Measurements from ENCODE around the gene SCAF4.
"Not testable (repeated sequence)": the region's sequence is repeated elsewhere in the genome, so short reads cannot be mapped to it uniquely, and the experiment has no call there.

The SCAF4 gene

DNA sequence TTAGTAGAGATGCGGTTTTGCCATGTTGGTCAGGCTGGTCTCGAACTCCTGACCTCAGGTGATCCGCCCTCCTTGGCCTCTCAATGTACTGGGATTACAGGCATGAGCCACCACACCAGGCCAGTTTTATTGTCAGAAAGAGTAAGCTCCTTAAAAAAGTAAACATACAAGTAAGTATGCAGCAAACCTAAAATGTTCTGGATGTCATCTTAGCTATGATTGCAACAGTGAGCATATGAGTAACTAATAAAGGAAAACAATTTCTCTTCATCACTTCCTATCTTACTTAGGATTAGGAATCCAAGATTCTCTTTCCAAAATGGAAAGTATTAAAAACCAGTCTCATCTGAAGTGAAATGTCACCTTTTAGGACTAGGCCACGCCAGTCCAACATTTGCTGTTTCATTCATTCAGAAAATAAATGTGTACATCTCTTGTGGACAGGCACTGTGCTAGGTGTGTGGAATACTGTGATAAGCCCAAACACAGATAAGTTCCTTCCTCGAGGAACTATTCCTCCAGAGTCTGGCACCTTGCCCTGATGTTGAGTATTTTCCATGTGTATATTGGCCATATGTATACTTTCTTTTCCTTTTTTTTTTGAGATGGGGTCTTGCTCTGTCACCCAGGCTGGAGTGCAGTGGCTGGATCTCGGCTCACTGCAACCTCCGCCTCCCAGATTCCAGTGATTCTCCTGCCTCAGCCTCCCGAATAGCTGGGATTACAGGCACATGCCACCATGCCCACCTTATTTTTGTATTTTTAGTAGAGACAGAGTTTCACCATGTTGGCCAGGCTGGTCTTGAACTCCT, 5.9 kb upstream of the SCAF4 start:
- not testable (repeated sequence) for DNase-seq (ENCODE audit: low read depth in 2 of 2)

DNA sequence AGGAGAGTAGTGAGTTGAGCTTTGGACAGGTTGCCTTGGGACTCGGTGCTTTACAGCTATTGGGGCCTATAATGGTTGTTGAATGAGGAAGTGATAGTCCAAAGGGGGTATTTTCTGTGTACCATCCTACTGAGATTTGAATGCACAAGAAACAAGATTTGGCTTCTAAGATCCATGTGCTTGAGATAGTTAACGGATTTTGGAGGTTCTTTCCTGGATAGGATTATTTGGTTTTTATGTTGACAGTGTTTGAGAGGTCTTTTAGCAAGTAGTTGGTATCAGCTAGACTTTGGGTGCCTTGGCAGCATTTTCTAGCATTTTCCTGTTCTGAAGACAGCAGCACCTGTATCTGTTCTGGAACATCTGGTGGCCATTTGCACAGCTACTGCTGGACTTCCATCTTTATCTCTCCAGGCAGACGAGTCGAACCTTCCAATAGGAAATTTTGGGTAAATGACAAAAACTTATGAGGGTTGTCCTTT, 3.6 kb upstream of the SCAF4 start:
- DNase-seq (ENCODE audit: low read depth in 2 of 2), result no peak

DNA sequence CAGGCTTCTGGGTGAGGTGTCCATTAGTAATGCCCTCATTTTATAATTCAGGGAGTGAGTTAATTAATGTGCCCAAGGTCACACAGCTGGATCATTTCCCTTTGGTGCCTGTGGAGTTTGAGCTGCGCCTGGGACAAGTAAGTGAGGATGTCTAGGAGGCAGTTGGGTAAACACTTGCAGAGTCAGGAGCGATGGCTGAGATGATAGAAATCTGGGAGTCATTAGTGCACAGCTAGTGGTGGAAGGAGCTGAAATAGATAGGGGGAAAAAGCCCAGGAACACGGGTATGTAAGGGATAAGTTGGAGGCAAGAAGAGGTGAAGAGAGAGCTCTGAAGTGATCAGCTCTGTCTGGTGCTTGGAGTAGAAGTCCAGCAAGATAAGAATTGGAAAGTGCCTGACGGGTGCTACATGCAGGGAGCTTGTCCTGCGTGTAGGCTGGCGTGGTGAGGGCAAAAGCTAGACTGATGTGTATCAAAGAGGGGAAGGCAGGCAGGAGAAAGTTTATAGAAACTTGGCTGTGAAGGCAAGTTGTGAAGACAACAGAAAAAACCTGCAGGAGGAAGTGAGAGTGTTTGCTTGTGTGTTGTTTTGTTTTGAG, 1.7 kb upstream of the SCAF4 start:
- no peak for DNase-seq (ENCODE audit: low read depth in 2 of 2)

DNA sequence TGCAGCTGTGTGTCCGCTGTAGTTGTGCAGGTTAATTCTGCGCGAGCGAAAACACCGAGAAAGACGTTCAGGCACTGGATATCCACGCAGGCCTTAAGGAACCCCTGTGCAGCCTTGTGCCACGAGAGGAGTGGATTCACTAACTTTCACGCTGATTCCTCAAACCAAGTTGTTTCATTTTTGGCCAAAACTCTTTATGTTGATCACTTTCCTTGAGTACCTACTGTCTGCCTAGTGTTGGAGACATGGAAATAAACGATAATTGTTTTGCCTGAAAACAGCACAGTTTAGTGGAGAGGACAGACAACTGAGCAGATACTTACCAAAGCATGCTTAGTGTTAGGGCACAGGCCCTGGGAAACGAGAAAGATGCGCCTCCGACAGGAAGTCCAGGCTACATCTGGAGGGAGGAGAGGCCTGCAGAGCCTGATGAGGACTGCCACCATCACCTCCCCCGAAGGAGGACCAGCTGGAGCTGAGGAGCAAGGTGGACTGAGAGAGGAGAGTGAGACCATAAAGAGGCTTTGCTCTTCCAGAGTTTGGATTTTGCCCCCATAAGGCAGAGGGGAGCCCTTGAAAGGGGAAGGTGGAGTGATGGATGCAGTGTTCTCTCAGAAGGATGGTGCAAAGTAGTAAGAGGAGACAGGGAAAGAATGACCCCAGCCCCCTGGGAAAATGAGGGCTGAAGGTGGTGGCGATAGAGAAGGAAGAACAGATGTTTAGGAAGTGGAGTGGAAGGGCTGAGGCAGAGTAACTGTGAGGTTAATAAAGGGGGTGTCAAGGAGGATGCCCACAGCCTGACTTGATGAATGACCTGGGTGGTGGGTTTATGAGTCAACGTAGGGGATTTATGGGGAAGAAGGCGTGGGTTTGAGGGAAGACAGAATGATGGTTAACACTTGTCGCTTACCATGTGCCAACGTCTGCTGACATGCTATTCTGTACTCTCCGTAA, 956 bp upstream of the SCAF4 start:
- no peak for DNase-seq (ENCODE audit: low read depth in 2 of 2)

DNA sequence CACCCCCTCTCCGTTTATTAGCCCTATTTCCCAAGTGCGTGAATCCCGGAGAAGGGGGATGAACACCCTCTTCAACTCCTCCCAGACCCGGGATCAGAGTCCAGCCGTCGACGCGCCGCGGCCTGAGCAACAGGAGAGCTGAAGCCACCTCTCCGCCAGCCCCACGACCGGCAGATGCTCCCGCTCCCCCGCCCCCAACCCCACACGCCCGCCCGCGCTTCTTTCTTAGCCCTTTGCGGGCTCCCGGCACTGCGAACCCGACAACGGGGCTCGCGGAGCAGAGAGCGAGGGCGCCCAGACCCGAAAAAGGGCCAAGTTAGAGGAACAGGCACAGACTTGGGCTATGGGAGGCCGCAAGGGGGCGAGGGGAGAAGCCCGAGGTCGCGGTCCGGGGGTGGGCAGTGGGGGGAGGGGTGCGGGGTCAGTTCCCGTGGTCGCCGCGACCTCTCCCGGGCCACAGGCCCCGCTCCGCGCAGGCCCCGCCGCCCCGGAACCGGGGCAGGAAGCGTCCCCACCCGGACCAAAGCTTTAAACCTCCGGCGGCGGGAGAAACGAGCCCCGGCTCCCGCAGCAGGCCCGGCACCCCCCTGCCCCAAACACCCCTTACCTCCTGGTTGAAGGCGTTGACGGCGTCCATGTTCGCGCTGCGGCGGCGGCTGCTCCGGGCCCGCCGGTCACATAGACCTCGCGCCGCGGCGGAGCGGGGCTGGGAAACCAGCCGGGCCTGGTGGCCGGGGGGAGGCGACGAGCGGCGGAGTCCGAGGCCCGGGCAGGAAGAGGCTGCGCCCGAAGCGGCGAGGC, 662 bp downstream of the SCAF4 start:
- peak; percentile 22 to 26 for DNase-seq (ENCODE audit: low read depth in 2 of 2)

DNA sequence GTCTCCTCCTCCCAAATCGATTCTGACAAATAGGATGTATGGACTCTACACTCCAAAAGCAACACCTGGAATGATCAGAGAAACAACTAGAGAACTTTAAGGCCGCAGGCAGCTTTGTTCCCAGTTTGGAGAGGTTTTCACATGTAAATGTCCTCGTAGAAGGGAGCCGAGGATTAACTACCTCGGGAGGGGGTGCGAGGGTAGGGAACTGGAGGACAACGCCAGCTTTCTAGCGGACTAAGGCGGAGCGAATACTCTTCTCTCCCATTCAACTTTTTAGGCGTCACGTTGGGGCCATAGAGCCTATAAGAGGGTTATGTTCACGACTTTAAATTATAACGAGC, 1.2 kb downstream of the SCAF4 start:
- no peak for DNase-seq (ENCODE audit: low read depth in 2 of 2)

DNA sequence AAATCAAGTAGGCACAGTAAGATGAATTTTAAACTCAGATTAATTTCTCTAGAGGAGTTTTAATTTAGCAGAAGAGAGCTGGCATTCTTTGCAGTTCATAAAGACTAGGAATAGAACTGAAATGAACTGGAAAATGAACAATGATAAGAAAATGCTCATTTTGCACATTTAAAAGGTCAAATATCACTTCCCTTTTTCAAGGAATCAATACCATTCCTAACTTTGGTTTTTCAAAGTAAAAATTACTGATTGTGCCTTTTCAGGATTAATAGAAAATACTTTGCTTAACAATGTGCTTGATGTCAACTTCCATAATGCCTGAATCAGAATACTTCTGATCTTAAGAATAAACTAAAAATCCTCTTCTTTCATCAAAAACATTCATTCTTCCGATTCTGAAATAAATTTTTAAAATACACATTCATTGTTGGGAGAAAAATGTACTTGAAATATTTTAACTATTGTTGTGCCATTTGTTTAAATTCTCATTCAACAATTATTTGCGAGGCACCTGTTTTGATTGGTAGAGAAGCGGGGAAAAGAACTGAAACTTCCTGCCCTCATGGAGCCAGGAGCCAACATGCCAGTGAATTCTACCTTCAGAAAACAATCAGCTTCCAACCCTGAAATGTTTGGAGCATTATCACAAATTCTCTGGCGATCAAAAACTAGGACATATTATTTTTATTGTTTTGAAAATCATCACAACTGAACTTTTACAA, 2.1 kb downstream of the SCAF4 start:
- DNase-seq (ENCODE audit: low read depth in 2 of 2), result no peak

DNA sequence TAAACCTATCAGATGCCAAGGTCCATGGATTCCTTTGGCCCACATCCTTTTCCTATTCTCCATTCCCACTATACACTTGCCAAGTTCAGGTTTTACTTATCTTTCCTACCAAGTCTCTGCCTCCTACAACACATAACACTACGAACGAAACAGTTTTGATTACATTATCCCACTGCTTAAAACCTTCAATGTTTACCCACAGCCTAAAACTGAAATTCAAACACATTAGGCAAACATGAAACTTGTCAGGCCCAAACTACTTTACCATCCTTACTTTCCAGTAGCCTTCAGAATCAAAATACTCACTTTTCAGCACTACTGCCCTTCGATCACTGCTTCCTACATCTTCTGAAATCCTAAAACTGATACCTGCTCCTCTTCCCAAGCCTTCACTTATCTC, 3.0 kb downstream of the SCAF4 start:
- DNase-seq (ENCODE audit: low read depth in 2 of 2), result no peak

DNA sequence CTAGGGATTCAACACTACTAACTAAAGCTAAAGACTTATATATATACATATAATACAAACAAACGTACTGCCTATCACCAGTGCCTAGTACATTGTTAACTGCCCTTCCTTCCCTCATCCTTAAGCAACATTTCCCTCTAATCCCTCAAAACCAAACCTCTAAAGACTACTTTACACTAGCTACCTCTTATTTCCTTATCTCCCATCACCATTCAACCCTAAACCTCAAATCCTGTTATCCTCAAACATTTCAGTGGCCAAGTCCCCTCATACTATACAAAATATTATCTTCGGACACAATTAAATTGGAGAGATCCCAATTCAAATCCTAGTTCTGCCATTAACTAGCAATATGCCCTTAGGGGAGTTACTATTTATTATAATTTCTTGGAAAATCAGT, 3.7 kb downstream of the SCAF4 start:
- DNase-seq (ENCODE audit: low read depth in 2 of 2), result no peak

DNA sequence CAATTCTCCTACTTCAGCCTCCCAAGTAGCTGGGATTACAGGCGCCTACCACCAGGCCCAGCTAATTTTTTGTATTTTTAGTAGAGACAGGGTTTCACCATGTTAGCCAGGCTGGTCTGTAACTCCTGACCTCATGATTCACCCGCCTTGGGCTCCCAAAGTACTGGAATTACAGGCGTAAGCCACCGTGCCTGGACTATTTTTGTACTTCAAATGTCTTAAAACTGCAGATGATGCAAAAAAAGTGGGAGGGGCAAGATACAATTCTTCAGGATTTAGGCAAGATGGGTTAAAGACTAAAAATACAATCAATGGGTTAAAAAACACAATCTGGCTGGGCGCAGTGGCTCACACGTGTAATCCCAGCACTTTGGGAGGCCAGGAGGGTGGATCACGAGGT, 4.7 kb downstream of the SCAF4 start:
- DNase-seq (ENCODE audit: low read depth in 2 of 2), result no peak

DNA sequence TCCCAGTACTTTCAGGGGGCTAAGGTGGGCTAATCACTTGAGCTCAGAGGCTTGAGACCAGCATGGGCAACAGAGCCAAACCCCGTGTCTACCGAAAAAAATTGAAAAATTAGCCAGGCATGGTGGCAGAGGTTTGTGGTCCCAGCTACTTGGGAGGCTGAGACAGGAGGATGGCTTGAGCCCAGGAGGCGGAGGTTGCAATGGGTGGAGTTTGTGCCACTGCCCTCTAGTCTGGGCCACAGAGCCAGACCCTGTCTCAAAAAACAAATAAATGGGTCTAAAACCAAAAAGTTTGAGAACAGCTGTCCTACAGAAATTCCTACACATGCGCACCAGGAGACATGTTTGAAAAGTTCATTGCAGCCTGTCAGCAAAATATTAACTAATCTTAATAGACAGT, 5.5 kb downstream of the SCAF4 start:
- no peak for DNase-seq (ENCODE audit: low read depth in 2 of 2)

DNA sequence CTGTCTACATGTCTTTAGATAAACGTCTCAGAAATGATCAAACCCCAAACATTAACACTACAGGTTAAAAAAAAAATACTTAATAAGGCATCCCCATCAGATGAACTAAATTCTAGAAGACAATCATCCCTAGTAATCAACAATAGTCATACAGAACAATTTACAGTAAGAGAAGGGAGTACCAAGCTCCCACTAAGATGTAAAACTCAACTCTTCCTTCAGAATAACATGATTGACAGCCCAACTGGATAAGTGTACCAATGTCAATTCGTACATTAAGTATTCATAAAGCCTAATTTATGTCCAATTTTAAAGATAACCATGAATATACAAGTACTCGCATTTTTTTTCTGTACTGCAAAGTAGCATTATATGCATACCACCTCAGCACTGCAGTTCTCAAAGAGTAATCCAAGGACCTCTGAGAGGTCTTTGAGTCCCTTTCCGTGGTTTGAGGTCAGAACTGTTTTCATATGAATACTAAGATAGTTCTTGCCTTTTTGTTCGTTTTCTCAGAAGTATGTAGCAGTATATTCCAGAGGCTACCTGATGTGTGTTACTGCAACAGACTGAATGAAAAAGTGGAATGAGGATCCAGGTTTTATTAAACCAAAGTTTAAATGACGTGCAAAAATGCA, 6.6 kb downstream of the SCAF4 start:
- DNase-seq (ENCODE audit: low read depth in 2 of 2), result no peak

DNA sequence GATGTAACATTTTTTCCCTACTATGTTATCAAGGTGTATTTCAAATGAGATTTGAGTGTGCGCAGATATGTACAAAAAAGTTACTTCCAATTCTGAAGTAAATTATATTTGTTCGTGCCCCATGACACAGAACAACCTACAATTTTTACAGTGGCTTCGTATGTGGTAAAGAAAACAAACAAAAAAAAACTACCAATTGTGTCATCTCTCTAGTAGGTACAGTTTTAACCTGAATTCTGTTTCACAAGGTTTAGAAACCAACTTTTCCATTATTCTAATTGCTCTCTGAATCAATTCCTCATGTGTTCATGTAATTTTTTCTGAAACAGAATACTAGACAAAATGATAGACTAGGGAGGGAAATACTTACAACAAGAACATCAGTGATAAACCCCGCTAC, 7.4 kb downstream of the SCAF4 start:
- DNase-seq (ENCODE audit: low read depth in 2 of 2), result no peak

DNA sequence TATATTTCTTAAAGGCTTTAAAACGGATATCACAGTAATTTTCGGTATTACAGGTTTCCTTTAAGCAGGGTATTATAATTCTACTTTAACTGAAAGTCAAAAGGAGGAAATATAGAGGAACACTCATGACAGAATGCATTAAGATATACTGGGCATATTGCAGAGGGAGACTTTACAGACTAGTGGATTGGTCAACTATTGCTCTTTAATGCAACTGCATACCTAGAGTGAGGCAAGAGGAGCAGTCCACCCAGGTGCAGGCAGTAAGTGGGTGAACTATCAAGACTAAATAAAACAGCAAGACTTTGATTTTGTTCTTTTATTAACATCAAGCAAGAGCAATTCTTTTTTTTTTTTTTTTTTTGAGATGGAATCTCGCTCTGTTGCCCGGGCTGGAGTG, 10.5 kb downstream of the SCAF4 start:
- DNase-seq (ENCODE audit: low read depth in 2 of 2), result no peak

DNA sequence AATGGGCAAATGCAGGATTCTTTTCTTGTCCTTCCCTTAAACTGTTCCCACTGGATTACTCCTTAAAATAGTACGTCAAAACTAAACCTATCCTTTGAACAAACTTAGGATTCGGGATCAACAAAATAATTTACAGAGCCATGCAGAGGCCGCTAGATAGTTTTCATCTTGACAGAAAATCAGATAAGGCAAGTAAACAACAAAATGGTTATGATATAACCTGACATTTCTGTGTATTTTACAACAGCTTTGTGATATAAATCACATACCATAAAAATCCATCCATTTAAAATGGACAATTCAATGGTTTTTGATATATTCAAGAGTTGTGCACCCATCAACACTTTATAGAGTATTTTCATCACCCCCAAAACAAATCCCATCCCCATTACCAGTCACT, 11.2 kb downstream of the SCAF4 start:
- no peak for DNase-seq (ENCODE audit: low read depth in 2 of 2)

DNA sequence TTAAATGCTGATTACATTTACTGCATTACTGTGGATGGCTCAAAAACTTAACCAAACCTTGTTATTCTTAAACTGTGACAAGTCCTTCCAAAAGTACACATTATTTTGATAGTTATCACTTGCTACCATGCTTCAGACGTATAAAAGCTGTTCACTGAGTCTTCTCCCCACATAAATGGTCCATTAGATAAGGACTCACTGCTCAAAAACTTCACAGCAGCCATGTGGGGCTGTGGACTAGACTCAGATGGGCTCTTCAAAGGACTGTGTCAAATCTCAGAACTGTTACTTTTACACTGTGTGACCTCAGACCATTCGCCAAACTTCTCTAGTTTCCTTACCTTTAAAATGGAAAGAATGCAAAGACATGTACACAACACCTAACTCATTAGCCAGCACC, 11.6 kb downstream of the SCAF4 start:
- DNase-seq (ENCODE audit: low read depth in 2 of 2), result no peak

DNA sequence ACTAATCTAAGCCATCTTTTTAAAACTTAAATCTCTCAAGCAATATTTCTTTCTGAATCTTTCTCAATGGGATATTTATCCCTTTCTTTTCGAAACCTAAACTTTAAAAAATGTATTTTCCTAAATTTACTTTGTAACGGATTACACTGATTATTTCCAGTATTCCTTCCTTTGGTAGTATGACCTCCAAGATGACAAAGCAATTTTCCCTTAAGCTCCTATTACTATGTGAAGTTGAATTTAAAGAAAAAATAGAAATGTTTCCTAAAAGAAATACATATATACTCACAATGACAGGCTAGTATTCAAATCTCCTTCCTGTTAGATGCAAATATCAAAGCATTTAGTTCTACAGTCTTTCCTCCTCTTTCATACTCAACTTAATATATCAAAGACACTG, 15.8 kb downstream of the SCAF4 start:
- DNase-seq (ENCODE audit: low read depth in 2 of 2), result no peak

DNA sequence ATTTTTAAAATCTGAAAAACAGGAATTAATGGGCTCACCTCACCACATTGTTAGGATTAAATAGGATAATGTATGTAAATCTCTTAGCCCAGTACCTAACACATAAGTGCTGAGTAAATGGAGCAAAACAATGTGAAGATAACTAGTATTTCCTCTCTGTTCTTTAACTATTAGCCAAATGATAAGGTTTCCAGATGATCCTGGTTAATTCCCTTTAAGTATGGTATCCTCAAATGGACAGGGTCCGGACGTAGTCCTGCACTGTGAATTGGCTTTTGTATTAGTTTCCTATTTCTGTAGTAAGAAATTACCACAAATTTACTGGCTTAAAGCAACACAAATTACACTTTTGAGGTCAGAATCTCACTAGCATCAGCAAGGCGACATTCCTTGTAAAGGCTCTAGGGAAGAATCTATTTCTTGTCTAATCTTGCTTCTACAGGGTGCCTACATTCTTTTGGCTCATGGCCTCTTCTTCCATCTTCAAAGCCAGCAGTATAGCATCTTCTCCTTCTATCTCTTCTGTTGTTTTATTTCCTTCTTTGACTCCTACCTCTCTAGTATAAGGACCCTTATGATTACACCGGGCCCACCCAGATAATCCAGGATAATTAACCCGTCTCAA, 17.1 kb downstream of the SCAF4 start:
- DNase-seq (ENCODE audit: low read depth in 2 of 2), result no peak

DNA sequence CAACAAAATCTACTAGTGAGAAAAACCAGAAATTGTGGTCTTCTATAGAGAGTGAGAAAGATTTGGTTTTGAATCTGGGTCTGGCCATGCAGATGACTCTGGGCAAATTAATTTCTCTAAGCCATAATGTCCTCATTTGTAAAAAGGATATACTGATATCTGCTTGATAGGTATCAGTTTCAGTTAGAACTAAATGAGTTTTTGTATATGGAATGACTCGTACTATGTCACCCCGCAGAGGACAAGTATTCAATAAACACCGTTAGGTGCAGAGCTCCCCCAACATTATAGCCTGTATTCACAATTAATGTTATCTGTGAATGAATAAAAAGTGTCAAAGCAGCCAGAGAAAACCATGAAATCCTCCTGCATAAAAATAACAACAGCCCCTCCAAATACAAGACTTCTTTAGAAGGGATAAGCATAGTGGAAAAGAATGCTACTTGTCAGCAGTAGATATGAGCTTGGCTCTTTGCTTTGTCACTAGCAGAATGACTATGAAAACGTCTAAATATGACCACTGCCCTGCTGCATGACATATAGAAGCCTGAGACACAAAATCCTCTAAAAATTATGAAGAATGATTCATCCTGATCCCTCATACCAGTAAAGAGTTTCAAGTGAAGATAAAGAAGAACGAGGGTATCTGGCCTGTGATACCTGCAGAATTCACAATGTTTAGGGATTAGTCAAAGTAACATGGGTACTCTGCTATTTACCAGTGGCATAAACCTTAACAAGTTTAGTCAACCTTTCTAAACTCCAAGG, 17.8 kb downstream of the SCAF4 start:
- no peak for DNase-seq (ENCODE audit: low read depth in 2 of 2)
